Measurements from ENCODE around the gene CHPF2.

Gene CHPF2

DNA sequence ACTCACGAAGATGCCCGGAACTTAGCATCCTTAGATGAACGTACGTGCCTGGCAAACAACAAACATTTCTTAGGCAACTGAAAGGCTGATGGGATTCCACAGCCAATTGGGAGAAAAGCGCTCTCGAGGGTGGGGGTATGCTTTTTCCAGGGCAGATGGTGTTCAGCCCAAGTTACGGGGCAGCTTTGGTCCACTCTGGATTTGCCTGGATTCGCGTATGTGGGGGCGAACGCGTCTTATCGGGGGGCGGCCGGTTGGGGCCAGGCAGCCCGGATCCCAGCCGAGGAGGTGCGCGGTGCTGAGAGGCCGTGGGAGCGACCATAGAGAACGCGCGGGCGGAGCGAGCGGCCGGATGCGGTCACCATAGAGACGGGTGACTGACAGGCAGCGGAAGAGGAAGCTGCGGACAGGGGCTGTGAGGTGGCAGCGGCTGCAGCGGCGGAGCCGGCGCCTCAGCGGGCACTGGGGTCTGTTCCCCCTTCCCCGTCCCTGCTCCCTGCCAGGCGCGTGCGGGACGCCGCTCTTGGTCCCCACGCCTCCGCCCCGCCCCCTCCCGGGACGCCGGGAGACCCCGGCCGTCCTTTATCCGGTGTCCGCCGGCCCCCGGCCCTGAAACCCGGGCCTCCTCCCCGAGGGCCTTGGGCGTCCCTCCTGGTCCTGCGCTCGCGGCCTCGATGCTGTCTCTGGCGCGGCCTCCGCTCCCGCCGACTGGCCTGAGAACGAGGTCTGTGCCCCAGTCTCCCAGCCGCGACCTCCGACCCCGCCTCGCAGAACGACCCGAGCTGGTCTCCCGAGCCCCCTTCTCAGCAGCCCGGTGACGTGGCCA, at the start of gene CHPF2:
Gene CHPF2 (plus strand): TSS at position 393 of the 826 bp plus-strand sequence. CDS start 1,529 bp downstream, outside the sequence.
- DNase-seq: peak; percentile 90

GRCh38 chr7:151185762-151186639, 46.3 kb upstream of the CHPF2 start:
- DNase-seq: no peak

GRCh38 chr7:151186640-151187408, 45.5 kb upstream of the CHPF2 start, which contains the start of gene ASB10:
TSS of gene ASB10 (minus strand) at chr7:151187250. CDS start at chr7:151187130, 120 bp downstream.
- no peak for DNase-seq

- no peak for DNase-seq
These were observed 44.7 kb upstream of the CHPF2 start for GRCh38 chr7:151187409-151188251.

DNA sequence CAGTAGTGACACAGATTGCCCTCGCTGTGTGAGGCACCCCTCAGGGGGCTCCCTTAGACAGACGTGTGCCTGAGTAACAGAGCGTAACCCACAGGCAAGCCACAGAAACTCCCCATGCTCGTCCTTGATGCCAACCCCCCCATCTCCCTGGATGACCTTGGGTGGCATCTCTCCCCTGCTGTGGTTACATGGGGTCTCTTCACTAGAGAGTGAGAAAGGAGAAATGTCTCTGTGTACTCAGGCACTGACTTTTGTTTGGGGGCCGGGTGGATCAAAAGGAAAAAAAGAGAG, 44.1 kb upstream of the CHPF2 start:
- DNase-seq: no peak

GRCh38 chr7:151189038-151189437, 43.2 kb upstream of the CHPF2 start:
- no peak for DNase-seq

DNA sequence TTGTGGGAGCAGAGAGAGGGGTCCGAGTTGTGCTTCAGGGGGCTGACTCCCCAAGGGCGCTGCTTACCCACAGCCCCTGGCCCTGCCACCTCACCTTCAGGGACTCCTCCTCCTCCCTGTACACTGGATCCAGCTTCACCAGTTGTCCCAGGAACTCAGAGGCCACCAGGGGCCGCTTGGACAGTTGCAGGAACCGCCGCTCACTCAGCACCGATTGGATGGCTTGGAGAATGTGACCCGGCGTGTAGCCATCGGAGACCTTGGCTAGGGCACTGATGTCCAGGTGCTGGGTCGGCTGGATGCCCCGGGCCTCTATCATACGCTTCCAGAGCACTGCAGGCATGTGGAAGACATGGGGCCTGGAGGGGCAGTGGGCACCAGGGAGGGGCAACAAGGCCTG, 40.7 kb upstream of the CHPF2 start:
- DNase-seq: no peak

GRCh38 chr7:151192002-151192539, 40.2 kb upstream of the CHPF2 start:
- DNase-seq: no peak

- DNase-seq: no peak
These were observed 38.9 kb upstream of the CHPF2 start for GRCh38 chr7:151193203-151193978.

DNA sequence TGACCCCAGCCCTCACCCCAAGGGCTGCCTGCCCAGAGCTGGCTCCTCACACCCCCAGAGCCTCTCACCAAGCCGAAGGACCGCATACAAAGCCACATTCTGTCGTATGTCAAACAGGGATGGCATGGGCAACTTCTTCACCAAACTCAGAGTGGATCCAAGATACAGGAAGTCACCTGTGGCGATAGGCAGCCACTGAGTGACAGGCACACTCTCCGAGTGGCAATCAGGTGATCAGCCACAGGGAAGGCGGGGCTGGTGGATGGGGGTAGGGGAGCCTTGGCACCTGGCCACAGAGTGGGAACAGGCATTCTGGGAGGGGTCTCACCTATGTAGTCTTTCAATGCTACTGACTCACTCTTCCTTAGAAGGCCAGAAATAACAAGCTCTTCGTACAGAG, 38.1 kb upstream of the CHPF2 start:
- no peak for DNase-seq

- no peak for DNase-seq
These were observed 36.5 kb upstream of the CHPF2 start for GRCh38 chr7:151195616-151196450.

DNA sequence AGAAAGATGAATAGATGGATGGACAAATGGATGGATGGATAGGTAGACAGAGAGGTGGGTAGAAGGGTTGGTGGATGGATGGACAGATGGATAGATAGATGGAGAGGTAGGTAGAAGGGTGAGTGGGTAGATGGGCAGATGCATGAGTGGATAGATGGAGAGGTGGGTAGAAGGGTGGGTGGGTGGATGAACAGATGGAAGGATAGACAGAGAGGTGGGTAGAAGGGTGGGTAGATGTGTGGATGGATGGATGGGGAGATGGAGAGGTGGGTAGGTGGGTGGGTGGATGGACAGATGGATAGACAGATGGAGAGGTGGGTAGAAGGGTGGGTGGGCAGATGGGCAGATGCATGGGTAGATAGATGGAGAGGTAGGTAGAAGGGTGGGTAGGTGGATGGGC, 34.4 kb upstream of the CHPF2 start:
- no peak for DNase-seq

- no peak for DNase-seq
These were observed 33.1 kb upstream of the CHPF2 start for GRCh38 chr7:151198945-151199848.

DNA sequence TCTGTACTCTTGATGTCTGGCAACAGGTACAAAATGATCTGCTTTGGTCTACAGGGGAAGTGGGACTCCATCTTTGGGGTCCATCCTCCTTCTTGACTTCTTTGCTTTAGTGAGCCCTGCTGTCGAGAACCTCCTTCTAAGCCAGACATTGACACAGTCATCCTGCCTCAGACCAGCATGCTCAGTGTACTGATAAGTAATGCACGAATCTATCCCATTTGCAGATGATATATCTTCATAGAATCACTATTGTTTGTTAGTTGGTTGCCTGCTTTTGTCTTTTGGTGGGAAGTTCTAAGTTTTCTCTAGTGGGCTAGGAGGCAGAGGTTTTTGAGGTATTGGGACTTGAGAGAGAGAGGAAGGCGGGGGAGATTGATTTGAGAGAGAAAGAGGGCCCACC, 30.9 kb upstream of the CHPF2 start:
- DNase-seq: no peak

GRCh38 chr7:151201751-151202150, 30.5 kb upstream of the CHPF2 start:
- DNase-seq: no peak

- no peak for DNase-seq
These were observed 29.4 kb upstream of the CHPF2 start for GRCh38 chr7:151202836-151203235.

GRCh38 chr7:151204383-151205032, 27.8 kb upstream of the CHPF2 start:
- DNase-seq: no peak

GRCh38 chr7:151205730-151206129, 26.6 kb upstream of the CHPF2 start:
- no peak for DNase-seq

DNA sequence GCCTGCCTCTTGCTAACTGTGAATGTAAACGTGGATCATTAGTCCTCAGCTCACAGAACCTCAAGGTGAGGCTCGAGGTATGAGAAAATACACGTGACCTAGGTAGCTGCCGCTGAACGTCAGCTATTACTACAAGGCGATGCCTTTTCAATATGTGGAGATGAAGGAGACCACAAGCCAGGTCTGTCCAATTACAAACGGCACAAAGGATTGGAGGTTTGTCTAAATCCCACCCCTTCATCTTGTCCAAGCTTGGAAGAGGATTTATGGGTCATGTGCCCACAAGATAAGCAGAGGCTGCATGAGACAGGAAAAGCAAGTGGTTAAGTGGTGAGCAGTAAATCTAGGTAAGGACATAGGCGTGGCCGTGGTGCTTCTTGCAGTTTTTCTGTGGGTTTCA, 25.4 kb upstream of the CHPF2 start:
- no peak for DNase-seq

Data from inflammatory macrophage treated with lipopolysaccharide for 4 hours (primary cell).